ENCODE data around the gene FAM184A. TPM values are rescaled to one million over a fixed set of nuclear protein-coding genes. Genes with fewer than 3 reads are reported as not detected.

Gene FAM184A
- total and polyA plus RNA-seq, 10 of the 15 experiments (the other 5 are each of a cell fraction or from before 2014, with no cell fraction given): 0.15 to 0.23 TPM; not detected in 8

DNA sequence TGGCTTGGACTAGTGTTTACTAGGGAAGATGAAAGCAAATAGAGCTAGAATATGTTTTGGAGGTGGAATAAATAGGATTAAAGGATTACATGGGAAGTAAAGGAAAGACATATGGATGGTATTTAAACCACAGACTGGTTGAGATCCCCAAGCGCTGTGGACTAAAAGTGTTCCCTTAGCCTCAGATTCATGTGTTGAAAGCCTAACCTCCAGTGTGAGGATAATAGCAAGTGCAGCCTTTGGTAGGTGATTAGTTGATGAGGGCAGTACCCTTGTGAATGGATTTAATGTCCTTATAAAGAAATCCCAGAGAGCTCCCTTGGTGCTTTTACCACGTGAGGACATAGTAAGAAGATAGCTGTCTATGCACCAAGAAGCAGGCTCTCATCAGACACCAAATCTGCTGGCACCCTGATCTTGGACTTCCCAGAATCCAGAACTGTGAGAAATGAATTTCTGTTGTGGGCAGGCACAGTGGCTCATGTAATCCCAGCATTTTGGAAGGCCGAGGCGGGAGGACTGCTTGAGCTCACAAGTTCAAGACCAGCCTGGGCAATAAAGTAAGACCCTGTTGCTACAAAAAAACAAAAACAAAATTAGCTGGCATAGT is 86.2 kb downstream of the FAM184A start:
- H3K4me1 ChIP-seq (ENCODE audit: control insufficient read depth, insufficient read depth, low read length): no peaks in the 10 kb centered on the region
- ChIA-PET CTCF (no interaction called here), RAD21 (ENCODE audit: unreplicated experiment) (no interaction called here), POLR2A (no interaction called here), SMC1A (ENCODE audit: uncharacterized antibody, unreplicated experiment) (no interaction called here)
- H3K27me3 ChIP-seq (replicated peaks in 1 of 2; ENCODE audit: control insufficient read depth in 2 of 2, insufficient read depth in 2 of 2, low read length in 1 of 2): no peaks in the 10 kb centered on the region
- H4K20me1 ChIP-seq (ENCODE audit: control insufficient read depth, insufficient read depth): no peaks in the 10 kb centered on the region
- H2AFZ ChIP-seq (ENCODE audit: control insufficient read depth, low read depth, low read length): no peak overlapping the region
- WGBS (ENCODE audit: insufficient coverage, insufficient replicate concordance, low lambda C conversion rate, missing lambda C conversion rate): 29% methylated on average over 4 of the region's 4 CpGs
- H3K36me3 ChIP-seq (ENCODE audit: control insufficient read depth in 2 of 2, insufficient read depth in 2 of 2, low read length in 1 of 2): no peaks in the 10 kb centered on the region
- H3K79me2 ChIP-seq (ENCODE audit: control insufficient read depth, insufficient read depth, low read length): no peaks in the 10 kb centered on the region
- no peak overlapping the region for H3K4me2 ChIP-seq (ENCODE audit: control insufficient read depth, insufficient read depth)
- ATAC-seq: no peak
- no peak overlapping the region for H3K4me3 ChIP-seq
- intact Hi-C loops (cut with micrococcal nuclease; ENCODE audit: unreplicated experiment) (no loop called here), in situ Hi-C loops (cut with MboI) (no loop called here)
- H3K9me3 ChIP-seq (replicated peaks; ENCODE audit: control insufficient read depth, insufficient read depth, low read length): no peaks in the 10 kb centered on the region
- no peak overlapping the region for H3K9ac ChIP-seq (ENCODE audit: control insufficient read depth, insufficient read depth, low read length)
- FAIRE-seq: no peak
- no peak overlapping the region for H3K27ac ChIP-seq (ENCODE audit: control insufficient read depth, insufficient read depth)
- no peak for DNase-seq (ENCODE audit: low read depth, low spot score)
- no peak for TF ChIP-seq GABPA (IDR thresholded peaks at IDR 0.05; ENCODE audit: low read depth)
- TF ChIP-seq, protein P1, sequence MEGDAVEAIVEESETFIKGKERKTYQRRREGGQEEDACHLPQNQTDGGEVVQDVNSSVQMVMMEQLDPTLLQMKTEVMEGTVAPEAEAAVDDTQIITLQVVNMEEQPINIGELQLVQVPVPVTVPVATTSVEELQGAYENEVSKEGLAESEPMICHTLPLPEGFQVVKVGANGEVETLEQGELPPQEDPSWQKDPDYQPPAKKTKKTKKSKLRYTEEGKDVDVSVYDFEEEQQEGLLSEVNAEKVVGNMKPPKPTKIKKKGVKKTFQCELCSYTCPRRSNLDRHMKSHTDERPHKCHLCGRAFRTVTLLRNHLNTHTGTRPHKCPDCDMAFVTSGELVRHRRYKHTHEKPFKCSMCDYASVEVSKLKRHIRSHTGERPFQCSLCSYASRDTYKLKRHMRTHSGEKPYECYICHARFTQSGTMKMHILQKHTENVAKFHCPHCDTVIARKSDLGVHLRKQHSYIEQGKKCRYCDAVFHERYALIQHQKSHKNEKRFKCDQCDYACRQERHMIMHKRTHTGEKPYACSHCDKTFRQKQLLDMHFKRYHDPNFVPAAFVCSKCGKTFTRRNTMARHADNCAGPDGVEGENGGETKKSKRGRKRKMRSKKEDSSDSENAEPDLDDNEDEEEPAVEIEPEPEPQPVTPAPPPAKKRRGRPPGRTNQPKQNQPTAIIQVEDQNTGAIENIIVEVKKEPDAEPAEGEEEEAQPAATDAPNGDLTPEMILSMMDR (IDR thresholded peaks at IDR 0.05 in 2 of 3, conservative IDR thresholded peaks at IDR 0.05 in 1 of 3; ENCODE audit: control insufficient read depth in 2 of 3, extremely low read depth in 1 of 3, insufficient read depth in 1 of 3, low read depth in 3 of 3, low read length in 3 of 3): no peak
- TF ChIP-seq EZH2 (IDR thresholded peaks at IDR 0.05; ENCODE audit: borderline replicate concordance, control insufficient read depth, low read depth, low read length): no peak
- TF ChIP-seq, protein P2, sequence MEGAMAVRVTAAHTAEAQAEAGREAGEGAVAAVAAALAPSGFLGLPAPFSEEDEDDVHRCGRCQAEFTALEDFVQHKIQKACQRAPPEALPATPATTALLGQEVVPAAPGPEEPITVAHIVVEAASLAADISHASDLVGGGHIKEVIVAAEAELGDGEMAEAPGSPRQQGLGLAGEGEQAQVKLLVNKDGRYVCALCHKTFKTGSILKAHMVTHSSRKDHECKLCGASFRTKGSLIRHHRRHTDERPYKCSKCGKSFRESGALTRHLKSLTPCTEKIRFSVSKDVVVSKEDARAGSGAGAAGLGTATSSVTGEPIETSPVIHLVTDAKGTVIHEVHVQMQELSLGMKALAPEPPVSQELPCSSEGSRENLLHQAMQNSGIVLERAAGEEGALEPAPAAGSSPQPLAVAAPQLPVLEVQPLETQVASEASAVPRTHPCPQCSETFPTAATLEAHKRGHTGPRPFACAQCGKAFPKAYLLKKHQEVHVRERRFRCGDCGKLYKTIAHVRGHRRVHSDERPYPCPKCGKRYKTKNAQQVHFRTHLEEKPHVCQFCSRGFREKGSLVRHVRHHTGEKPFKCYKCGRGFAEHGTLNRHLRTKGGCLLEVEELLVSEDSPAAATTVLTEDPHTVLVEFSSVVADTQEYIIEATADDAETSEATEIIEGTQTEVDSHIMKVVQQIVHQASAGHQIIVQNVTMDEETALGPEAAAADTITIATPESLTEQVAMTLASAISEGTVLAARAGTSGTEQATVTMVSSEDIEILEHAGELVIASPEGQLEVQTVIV (IDR thresholded peaks at IDR 0.05; ENCODE audit: borderline replicate concordance, partially characterized antibody): no peak
- TF ChIP-seq ZNF24 (IDR thresholded peaks at IDR 0.05): no peak
- no peak for TF ChIP-seq MYB (IDR thresholded peaks at IDR 0.05; ENCODE audit: borderline replicate concordance, low read depth, low read length)
- no TSS peak for BruUV-seq (replicated peaks)

All from GM12878 (cell line).